HepG2 (cell line): ENCODE measurements around the gene MRPL14. TPM values are rescaled to one million over a fixed set of nuclear protein-coding genes. Genes with fewer than 3 reads are reported as not detected.

ENCODE experiments used
- EP300 ChIP-seq, 3 experiments: sonication (generic) in 1 of 3; formaldehyde crosslinking in 1 of 3; IDR thresholded peaks; 2 replicates each; pipeline versions ENCODE4 v1.5.1 to v1.6.1; 2011 to 2020; ENCODE audit warnings: low read depth in 2 of 3, low read length in 2 of 3, borderline replicate concordance in 1 of 3, improper control_type of control experiment in 1 of 3, mild to moderate bottlenecking in 1 of 3, missing genetic modification reagents in 1 of 3, moderate library complexity in 1 of 3
- HOXA3 ChIP-seq: sonication (generic); formaldehyde crosslinking; IDR thresholded peaks from 2 replicates; pipeline ENCODE4 v1.5.0; 2020; ENCODE audit warnings: missing genetic modification reagents
- IRF1 ChIP-seq: sonication (generic); formaldehyde crosslinking; IDR thresholded peaks from 2 replicates; pipeline ENCODE4 v1.4.0; 2020; ENCODE audit warnings: low read depth, mild to moderate bottlenecking, missing genetic modification reagents
- KAT8 ChIP-seq: IDR thresholded peaks from 2 replicates; pipeline ENCODE4 v1.6.1; 2016; ENCODE audit warnings: missing genetic modification reagents, missing compliant biosample characterization
- KLF6 ChIP-seq: IDR thresholded peaks from 2 replicates; pipeline ENCODE4 v1.8.0; 2016; ENCODE audit warnings: missing biosample characterization, missing genetic modification reagents
- MTF1 ChIP-seq: sonication (generic); formaldehyde crosslinking; IDR thresholded peaks from 2 replicates; pipeline ENCODE4 v1.5.0; 2020; ENCODE audit warnings: missing genetic modification reagents
- PHF8 ChIP-seq: sonication (generic); formaldehyde crosslinking; IDR thresholded peaks from 2 replicates; pipeline ENCODE4 v1.5.0; 2020; ENCODE audit warnings: missing genetic modification reagents
- PRDM10 ChIP-seq: sonication (generic); formaldehyde crosslinking; IDR thresholded peaks from 2 replicates; pipeline ENCODE4 v1.4.0; 2020; ENCODE audit warnings: low read depth, missing genetic modification reagents
- RBM39 ChIP-seq: fragments of 200-400 bp; formaldehyde crosslinking; IDR thresholded peaks from one replicate; pipeline ENCODE4 v1.6.1; 2018; ENCODE audit warnings: antibody characterized with exemption, mild to moderate bottlenecking, low read depth, low read length; ENCODE audit not compliant: poor library complexity, severe bottlenecking
- RFX5 ChIP-seq: IDR thresholded peaks from 2 replicates; pipeline ENCODE4 v1.6.1; 2011; ENCODE audit warnings: low read depth, low read length, improper control_type of control experiment
- RNF2 ChIP-seq: fragments of 450-650 bp; conservative IDR thresholded peaks from 2 replicates; pipeline ENCODE4 v1.6.1; 2016; ENCODE audit warnings: low read depth
- SKIL ChIP-seq: sonication (generic); formaldehyde crosslinking; IDR thresholded peaks from 2 replicates; pipeline ENCODE4 v1.8.0; 2022; ENCODE audit warnings: missing genetic modification reagents, mild to moderate bottlenecking, moderate library complexity, borderline replicate concordance
- SMARCC2 ChIP-seq: fragments of 450-650 bp; IDR thresholded peaks from 2 replicates; pipeline ENCODE4 v1.6.1; 2017; ENCODE audit warnings: antibody characterized with exemption, mild to moderate bottlenecking
- ZNF34 ChIP-seq: sonication (generic); formaldehyde crosslinking; IDR thresholded peaks from 2 replicates; pipeline ENCODE4 v1.4.0; 2020; ENCODE audit warnings: mild to moderate bottlenecking, missing genetic modification reagents, borderline replicate concordance
- ZNF501 ChIP-seq: sonication (generic); formaldehyde crosslinking; IDR thresholded peaks from 2 replicates; pipeline ENCODE4 v1.5.1; 2020; ENCODE audit warnings: mild to moderate bottlenecking, moderate library complexity, missing genetic modification reagents
- ZNF543 ChIP-seq: sonication (generic); formaldehyde crosslinking; IDR thresholded peaks from 2 replicates; pipeline ENCODE4 v1.4.0; 2020; ENCODE audit warnings: mild to moderate bottlenecking, missing genetic modification reagents
- ZNF614 ChIP-seq: IDR thresholded peaks from 2 replicates; pipeline ENCODE4 v1.6.1; 2018; ENCODE audit warnings: missing biosample characterization, missing genetic modification reagents, inconsistent platforms, borderline replicate concordance
- ZNF777 ChIP-seq: sonication (generic); formaldehyde crosslinking; IDR thresholded peaks from 2 replicates; pipeline ENCODE4 v1.4.0; 2020; ENCODE audit warnings: missing genetic modification reagents
- ZNF792 ChIP-seq: IDR thresholded peaks from 2 replicates; pipeline ENCODE4 v1.6.1; 2016
- polyA plus RNA-seq, 8 experiments: library from polyadenylated mRNA; depleted of rRNA in 3 of 8; stranded (reverse) in 7 of 8; unstranded in 1 of 8; fragments of >200 nt; fragmentation: Illumina TruSeq in 4 of 8; extraction: Trizol in 4 of 8; gene quantifications; 2 replicates each; pipeline versions ENCODE4 v1.2.1 to v1.2.3, GENCODE V29; 2011 to 2016; ENCODE audit warnings: low read depth in 4 of 8, missing spikeins in 1 of 8, mixed read lengths in 1 of 8; ENCODE audit not compliant: insufficient read depth in 1 of 8
- total RNA-seq, 5 experiments: library from RNA; depleted of rRNA; stranded (reverse); fragments of >200 nt; fragmentation: Illumina TruSeq; extraction: Trizol; gene quantifications; 2 replicates each; pipeline ENCODE4 v1.2.3, GENCODE V29; 2016; ENCODE audit warnings: low read depth in 1 of 5
- TF ChIP-seq, protein P1 (sequence below): sonication (generic); formaldehyde crosslinking; IDR thresholded peaks from 2 replicates; pipeline ENCODE4 v1.5.1; 2020; ENCODE audit warnings: missing genetic modification reagents, mild to moderate bottlenecking, borderline replicate concordance
- TF ChIP-seq, protein P2 (sequence below): sonication (generic); formaldehyde crosslinking; IDR thresholded peaks from 2 replicates; pipeline ENCODE4 v1.5.0; 2020; ENCODE audit warnings: missing genetic modification reagents

The MRPL14 gene
- total and polyA plus RNA-seq, 2 of the 13 experiments (the other 11 are each of a cell fraction or from before 2014, with no cell fraction given): 157 to 178 TPM

GRCh38 chr6:44172731-44173500 lies 45.7 kb upstream of the MRPL14 start (continued):
- TF ChIP-seq ZNF614 (CRISPR knock-in tag) (no peak), HOXA3 (CRISPR knock-in tag) (peak; percentile 47; the same call in 1 of the 2 replicates), IRF1 (CRISPR knock-in tag) (no peak), ZNF34 (CRISPR knock-in tag) (no peak), KLF6 (CRISPR knock-in tag) (no peak), RBM39 (no peak), PRDM10 (no peak), ZNF501 (CRISPR knock-in tag) (no peak), SKIL (CRISPR knock-in tag) (no peak), RNF2 (no peak), KAT8 (0 out of 2 replicates have a peak, but pooled peaks have one; percentile 26), ZNF777 (CRISPR knock-in tag) (no peak), EP300 (IDR thresholded peaks at IDR 0.05; ENCODE audit: low read depth in 2 of 2, low read length in 2 of 2) (no peak), EP300 (CRISPR knock-in tag; IDR thresholded peaks at IDR 0.05; ENCODE audit: borderline replicate concordance) (0 out of 2 replicates have a peak, but pooled peaks have one; percentile 31), SMARCC2 (no peak), RFX5 (no peak), ZNF543 (no peak), MTF1 (CRISPR knock-in tag) (no peak), ZNF792 (CRISPR knock-in tag) (peak; percentile 40; the same call in 1 of the 2 replicates), PHF8 (CRISPR knock-in tag) (no peak)
- TF ChIP-seq, protein P1, sequence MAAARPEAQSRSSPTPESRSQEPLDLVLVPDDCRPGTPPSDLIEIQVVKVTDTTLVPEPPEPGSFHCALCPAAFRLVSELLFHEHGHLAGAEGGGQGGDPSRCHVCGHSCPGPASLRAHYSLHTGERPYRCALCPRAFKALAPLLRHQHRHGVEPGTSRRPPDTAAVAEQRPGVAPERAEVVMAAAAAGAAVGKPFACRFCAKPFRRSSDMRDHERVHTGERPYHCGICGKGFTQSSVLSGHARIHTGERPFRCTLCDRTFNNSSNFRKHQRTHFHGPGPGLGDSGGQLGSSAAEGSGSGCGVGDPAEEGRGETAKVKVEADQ (CRISPR knock-in tag): no peak
- TF ChIP-seq, protein P2, sequence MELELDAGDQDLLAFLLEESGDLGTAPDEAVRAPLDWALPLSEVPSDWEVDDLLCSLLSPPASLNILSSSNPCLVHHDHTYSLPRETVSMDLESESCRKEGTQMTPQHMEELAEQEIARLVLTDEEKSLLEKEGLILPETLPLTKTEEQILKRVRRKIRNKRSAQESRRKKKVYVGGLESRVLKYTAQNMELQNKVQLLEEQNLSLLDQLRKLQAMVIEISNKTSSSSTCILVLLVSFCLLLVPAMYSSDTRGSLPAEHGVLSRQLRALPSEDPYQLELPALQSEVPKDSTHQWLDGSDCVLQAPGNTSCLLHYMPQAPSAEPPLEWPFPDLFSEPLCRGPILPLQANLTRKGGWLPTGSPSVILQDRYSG: no peak
